HG02610 (cell line): ENCODE results near the gene CHIT1.
A peak's percentile ranks its signal among the peaks of the same experiment; 100 is the strongest.

ENCODE experiments used
- ATAC-seq: cut with Tn5 transposase; IDR thresholded peaks from one replicate; pipeline ENCODE4 v1.9.1; 2021; ENCODE audit warnings: mild to moderate bottlenecking, moderate library complexity; ENCODE audit not compliant: unreplicated experiment

The CHIT1 gene

DNA sequence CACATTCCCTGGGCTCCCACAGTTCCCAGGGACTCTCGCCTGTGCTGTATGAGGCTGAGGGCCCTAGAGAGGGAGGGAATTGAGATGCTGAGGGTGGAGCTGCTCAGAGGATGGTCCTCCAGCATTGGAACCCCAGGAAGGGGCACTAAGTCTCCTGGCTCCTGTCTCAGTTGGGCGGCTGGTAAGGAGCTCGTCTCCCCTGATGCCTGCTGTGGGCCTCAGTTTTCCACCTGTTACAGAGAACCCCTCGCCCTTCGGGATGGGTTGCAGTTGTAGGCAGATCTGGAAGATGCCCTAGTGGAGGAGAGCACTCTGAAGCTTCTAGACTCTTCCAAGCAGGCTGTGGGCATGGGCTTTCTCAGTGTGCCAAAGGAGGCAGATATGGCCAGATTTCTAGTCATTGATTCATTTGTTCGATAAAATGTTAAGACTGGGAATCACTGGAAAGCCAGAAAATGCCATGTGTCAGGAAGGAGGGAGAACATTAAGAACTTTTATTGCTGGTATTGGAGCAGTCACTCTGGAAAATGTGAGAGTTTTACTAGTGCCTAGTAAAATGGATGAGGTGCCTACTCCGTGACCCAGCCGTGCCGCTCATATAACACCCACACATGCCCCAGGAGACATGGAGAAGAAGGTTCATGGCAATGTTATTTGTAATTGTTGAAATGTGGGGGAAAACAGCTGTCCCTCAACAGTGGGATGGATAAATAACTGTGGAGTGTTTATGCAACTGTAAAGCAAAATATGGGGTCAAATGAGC, 53.0 kb downstream of the CHIT1 start:
- no peak for ATAC-seq

DNA sequence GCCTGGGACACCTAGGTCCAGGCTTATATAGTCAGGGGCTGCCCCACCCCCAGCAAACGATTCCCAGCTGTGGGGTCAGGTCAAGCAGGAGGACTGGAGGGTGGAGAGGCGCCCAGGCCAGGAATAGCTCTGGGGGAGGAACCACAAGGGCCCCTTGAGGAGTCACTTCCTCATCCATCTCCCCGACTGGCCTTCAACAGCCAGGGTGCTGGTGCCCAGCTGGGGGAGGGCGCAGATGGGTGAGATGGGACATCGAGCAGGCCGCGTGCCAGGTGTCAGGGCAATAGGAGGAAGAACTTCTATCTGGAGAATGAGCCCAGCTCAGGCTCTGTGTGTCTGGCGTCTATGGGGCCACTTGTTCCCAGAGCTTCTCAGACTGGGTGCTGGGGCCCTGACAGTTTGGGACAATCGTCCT, 53.6 kb downstream of the CHIT1 start:
- ATAC-seq = no peak

DNA sequence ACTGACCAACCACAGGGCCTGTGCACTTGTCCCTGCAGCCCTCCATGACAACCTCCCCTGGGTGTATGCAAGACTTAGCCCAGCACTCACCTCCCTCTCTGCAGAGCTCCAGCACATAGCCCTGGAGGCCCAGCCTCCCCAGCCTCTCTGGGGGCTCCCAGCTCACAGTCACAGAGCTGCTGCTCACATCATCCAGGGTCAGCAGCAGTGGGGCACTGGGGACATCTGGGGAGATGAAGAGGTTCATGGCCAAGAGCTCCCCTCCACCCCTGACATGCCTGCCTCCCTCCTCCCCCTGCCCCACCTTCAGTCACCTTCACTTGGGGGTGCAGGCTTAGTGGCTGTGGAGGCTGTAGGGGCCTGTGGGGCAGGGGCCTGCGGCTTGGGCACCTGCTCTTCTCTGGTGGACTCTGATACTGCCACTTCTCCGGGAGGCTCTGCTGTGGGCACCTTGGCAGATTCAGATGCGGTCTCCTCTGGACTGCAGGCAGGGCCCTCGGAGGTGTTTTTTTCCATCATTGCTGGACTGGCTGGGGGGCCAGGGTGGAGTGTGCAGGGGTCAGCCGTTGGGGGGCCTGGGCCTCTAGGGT, 54.1 kb downstream of the CHIT1 start, which contains the start of gene MYBPH:
Gene MYBPH, minus strand, starts transcription at position 590 of the 590 bp plus-strand sequence. Its CDS starts 71 bp downstream, at position 519.
- no peak for ATAC-seq

DNA sequence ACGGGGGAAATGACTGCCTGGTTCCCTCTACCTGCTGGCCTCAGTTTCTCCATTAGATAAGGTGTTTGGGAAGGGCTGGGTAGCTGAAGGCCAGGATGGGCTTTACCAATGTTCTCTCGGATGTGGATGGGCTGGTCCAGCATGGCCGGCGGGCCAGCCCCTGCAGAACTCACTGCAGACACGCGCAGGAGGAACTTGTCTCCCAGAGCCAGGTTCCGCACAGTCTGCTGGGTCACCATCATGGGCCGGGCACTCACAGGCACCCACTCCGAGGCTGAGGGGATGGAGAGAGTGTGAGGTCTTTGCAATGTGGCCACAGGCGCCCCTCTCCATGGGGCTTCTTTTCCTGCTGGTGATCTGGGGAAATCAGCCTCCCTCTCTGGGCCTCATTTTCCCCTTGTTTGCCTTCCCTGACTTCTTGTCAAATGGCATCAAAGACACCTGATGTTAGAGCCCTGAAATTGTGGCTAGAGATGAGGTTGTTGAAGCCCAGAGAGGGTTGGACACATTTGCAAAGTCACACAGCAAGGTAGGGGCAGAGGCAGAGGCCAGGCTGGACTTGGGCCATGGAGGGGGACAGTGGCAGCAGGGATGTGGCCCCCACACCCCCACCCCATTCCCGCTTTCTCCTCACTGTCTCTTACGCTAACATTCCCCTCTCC, 55.0 kb downstream of the CHIT1 start:
- no peak for ATAC-seq

DNA sequence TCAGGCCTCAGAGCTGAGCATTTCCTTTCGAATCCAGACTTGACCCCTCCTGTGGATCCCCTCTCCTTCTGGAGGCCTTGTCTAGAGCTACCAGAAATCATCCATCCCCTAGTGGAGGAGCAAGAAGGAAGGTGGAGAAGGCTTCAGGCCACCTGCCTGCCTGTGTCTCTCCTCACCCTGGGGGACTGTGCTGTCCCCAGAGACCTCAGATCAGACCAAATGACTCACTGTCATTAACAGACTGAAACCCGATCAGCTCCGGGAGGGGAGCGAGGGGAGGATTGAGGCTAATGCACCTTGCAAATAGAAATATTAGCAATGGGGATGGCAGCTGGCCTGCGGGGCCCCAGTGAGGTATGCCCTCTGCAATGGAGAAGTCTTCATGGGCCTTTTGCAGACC, 55.9 kb downstream of the CHIT1 start:
- peak; percentile 88 for ATAC-seq

DNA sequence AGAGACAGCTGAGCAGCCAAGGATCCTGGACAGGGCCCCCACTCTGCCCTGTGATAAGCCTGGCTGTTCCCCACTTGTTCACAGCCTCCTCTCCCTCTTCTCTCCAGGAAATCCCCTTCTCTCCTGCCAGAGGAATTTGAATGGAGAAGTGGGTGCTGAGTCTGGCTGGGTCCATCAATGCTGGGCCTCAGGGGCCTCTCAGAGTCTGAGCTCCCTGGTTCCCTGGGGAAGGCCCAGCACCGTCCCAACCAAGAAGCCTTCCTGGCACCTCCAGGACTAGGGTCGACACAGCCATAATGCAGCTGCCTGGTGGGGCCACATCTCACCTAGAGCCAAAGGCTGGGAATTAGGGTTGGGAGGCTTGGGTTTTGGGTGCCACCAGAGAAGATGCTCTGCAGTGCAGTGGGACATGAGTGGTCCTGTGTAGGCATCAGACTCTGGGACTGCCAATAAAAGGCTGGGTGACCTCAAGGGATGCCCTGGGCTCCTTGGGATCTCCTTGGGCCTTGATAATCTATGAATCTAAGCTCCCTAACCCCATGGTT, 56.4 kb downstream of the CHIT1 start:
- ATAC-seq = no peak

DNA sequence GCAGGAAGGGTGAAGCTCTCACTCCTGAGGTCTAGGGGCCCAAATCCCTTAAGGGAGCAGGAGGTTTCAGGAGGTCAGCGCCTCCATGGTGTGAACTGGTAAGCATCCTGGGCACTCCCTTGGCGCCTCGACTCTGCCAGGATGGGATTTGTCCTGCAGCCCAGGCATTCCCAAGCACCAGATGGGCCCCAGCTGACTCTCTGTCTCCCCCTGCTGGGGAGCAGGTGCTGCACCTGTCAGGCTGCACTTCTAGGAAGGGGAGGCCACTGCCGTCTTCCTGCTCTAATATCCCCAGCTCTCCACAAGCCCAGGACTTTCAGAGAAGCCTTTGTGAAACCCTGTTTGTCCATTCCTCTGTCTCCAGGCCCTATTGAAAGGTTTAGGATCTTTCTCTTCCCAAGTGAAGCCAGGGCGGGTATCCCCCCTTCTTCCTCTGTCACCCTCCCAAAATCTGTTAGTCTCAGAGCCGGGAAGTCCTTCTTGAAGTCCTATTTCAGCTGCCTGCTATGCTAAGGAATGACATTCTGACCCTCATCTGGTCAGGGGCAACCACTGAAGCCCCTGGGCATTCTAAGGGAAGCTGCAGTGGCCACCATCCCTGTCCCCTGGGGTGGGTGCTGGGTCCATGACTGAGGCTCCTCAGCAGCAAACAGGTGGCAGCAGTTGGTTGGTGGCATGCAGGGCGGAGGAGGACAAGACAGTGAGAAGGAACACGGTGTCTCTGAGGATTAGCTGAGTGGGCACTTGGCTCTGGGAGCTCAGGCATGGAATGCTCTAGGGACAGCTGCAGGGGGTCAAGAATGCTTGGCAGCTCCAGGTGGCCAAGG, 57.1 kb downstream of the CHIT1 start:
- no peak for ATAC-seq

DNA sequence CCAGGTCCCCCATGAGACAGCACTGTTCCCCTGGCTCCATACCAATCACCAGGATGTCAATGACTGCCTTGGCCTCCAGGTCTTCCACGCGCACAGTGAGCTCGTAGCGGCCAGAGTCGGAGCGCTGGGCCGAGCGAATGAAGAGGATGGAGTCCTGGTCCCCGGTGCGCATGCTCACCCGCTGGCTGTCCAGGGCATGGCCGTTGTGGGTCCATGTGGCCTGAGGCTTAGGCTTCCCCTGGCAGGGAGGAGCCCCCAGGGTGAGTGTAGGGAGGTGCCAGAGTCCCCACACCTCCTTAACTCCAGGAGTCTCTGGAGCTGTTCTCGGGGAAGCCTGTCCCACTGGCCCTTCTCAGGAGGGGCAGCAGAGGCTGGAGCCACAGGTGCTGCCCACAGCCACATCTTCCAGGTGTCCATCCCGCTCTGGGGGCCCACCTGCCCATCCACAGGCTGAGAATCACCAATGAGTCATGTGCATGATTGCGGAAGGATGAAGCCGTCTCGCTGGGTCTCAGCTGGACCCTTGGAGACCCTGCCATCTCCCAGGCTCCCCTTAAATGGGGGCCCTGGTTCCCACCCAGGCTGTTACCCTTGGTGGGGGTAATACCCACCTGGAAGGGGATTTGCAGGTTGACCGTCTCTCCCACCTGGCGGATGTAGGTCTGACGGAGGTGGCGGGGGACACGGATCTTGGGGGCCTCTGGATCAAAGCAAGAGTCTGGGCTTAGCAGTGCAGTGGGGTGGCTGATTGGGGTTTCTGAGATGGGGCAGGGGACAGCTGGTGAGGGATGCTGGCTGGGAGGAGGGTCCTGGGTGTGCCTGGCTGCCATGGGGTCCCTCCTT, 57.9 kb downstream of the CHIT1 start:
- ATAC-seq = no peak

DNA sequence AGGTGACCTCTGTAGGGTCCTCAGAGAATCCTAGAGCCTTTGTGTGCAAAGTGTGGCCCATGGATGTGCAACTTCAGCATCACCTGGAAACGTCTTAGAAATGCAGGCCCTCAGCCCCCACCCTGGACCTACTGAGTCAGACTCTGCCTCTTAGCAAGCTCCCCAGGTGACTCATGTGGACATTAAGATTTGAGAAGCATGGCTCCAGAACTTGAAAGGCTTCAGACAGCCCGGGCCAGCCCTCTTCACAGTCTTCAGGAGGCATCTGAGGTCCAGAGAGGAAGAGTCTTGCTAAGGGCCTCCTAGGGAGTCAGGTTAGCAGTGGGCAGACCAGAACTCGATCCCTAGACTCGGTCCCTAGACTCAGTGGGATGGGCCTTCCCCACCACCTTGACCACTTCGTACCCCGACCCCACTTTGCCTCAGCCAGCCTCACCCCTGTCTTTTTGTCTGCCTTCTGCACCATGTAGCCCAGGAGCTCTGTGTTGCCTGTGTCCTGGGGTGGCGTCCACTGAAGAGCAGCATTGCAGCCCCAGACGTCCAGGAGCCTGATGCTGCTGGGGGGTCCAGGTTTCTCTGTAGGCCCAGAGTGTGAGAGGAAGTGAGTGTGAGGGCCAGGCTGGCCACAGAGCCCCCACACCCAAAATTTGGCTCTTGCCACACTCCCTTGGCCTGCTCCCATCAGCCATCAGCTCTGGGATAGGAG, 58.7 kb downstream of the CHIT1 start:
- no peak for ATAC-seq

DNA sequence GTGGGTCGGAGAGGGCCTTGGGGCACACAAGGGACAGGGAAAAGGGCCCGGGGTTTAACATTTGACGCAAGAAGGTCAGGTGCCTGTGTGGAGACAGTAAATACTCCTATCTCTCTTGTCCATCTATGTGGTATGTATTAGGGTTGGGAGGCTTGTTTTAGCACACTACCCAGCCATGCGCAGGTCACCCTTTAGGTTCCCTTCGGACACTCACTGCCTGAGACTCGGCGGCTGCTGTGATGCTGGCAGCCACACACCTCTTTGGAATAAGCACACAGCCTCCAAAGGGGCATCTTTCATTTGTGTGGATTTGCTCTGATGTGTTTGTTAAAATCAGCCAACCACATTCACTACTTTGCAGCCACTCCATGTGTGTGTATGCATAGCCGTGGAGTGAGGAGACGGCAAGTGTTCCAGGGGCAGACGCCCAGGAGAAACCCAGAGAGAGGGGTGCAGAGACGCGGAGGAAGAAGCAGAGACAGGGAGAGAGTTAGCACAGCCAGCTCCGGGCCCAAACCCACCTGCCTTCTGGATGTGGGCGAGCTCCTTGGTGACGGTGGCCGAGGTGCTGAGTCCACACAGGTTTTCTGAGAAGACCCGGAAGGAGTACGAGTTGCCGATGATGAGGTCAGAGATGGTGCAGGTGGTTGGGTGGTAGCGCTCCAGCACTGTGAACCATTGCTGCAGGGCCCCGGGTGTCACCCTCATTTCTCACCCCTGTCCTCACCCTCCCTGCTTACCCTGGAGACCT, 59.5 kb downstream of the CHIT1 start:
- ATAC-seq = no peak

DNA sequence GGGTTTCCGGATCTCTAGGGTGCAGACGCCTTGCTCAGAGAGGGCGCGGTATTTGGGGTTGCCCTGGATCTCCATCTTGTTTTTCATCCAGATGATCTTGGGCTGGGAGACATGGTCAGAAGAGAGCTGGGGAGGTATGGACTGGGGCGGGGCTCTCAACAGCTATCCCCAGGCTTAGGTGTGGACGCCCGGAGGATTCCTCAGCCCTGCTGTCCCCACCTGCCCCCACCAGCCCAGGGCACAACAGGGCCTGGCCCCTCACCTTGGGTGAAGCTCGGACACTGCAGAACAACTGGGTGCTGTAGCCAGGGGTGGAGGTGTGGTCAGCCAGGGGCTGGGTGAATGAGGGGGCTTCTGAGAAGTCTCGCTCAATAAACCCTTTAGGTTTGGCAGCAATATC, 60.5 kb downstream of the CHIT1 start:
- no peak for ATAC-seq

DNA sequence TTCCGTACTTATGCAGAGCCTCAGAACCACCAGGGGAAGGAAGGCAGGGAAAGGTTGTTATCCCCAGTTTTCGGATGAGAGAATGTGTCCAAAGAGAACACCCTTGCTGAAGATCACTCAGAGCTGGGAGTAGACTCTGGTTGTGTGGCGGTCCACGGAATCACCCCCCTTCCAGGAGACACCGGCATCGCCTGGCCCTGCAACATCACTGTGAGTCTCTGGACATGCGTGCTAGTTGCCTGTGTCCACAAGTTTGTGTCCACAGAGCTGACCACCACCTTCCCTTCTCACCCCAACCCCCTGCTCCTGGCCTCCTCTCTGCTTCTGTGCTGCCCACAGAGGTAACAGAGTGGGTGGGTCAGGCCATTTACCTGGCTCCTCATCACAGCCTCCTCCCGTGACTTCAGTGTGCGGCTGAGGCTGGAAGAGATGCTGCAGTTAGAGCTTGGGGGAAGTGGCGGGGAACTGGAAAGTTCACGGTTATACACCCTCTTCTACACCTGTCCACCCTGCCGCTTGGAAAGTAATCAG, 61.2 kb downstream of the CHIT1 start:
- ATAC-seq = no peak

DNA sequence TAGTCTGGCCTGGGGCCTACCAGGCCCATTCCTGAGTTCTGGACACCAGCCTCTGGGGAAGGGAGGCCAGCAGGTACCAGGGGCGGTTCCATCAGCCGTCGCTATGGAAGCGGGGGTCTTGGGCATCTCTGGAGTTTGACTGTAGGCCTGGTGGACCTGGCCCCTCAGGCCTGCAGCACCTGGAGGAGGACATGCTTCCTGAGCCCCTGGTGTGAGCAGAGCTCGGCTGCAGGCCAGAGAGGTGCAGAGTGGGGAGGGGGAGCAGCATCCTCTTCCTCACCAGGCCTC, 61.6 kb downstream of the CHIT1 start:
- ATAC-seq = no peak

DNA sequence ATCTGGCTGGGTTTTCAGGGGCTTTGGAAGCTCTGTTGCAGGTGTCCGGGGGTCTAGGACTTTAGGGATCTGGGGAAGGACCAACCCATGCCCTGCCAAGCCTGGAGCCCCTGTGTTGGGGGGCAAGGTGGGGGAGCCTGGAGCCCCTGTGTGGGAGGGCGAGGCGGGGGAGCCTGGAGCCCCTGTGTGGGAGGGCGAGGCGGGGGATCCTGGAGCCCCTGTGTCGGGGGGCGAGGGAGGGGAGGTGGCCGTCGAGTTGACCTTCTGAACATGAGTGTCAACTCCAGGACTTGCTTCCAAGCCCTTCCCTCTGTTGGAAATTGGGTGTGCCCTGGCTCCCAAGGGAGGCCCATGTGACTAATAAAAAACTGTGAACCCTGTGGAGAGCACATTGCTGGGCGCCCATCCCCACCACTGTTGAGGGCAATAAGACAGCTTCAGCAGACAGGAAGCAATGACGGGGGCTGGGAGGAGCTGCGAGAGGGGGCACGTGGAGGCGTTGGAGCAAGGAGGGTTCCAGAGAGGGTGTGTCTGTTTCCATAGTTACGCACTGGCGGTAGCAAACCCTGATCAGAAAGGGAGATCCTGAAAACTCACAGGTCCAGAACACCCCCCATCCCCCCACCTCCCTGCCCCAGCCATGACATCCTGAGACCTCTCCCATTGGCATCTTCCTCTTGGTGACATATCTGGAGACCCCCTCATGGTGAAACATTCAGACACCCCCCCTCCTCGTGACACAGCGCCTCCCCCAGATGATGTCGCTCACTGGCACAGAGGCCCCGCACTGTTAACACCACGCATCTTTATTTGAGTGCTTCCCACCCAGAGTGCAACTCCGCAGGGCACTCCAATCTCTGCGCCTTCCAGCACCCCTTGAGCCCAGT, 62.2 kb downstream of the CHIT1 start:
- ATAC-seq = no peak

DNA sequence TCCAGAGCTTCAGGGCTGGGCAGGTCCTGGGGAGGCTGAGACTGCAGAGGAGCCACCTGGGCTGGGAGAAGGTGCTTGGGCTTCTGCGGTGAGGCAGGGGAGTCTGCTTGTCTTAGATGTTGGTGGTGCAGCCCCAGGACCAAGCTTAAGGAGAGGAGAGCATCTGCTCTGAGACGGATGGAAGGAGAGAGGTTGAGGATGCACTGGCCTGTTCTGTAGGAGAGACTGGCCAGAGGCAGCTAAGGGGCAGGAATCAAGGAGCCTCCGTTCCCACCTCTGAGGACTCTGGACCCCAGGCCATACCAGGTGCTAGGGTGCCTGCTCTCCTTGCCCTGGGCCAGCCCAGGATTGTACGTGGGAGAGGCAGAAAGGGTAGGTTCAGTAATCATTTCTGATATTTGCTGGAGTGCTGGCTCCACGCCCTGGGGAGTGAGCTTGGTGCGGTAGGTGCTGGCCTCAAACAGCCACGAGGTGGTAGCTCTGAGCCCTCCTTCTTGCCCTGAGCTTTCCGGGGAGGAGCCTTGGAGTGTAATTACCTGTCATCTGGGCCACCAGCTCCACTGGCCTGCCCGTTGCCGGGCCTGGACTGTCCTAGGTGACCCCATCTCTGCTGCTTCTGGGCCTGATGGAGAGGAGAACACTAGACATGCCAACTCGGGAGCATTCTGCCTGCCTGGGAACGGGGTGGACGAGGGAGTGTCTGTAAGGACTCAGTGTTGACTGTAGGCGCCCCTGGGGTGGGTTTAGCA, 63.1 kb downstream of the CHIT1 start:
- ATAC-seq = no peak
